Stimulated activated CD4-positive, alpha-beta T cell treated with anti-CD3 and anti-CD28 coated beads, TNF-alpha, amount 100 ng/mL, for 1 hour (primary cell): ENCODE data around the gene OXSR1.
"Not testable (repeated sequence)": the region's sequence is repeated elsewhere in the genome, so short reads cannot be mapped to it uniquely, and the experiment has no call there.

Experiments
- DNase-seq, 3 donors: peaks; one replicate each; pipeline ENCODE4 v3.0.0-alpha.2; 2020; ENCODE audit warnings: low read depth in 3 of 3, low spot score in 1 of 3

OXSR1 gene

DNA sequence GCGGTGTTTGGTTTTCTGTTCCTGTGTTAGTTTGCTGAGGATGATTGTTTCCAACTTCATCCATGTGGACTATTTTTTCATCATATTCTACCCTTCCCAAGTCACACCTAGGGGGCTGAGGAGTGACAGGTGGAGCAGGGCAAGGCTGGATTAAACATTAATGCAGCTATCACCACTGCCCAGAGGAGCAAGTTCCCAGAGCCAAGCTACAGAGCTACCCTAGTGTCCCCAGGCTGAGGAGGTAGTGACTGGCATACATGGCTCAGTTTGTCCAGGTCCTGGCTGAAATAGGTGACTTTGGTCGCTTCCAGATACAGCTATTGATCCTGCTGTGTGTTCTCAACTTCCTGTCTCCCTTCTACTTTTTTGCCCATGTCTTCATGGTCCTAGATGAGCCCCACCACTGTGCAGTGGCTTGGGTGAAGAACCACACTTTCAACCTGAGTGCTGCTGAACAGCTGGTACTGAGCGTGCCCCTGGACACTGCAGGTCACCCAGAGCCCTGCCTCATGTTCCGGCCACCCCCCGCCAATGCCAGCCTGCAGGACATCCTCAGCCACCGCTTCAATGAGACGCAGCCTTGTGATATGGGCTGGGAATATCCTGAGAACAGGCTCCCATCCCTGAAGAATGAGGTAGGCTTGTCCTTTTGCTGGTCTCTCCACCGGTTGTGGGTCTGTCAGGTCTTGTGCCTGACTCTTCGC lies 100.4 kb downstream of the OXSR1 start, which contains the start of gene SLC22A13:
Gene SLC22A13, plus strand, starts transcription at position 209 of the 704 bp plus-strand sequence. Its CDS starts 49 bp downstream, at position 258.
- no peak for DNase-seq

GRCh38 chr3:38266810-38267209 lies 101.5 kb downstream of the OXSR1 start:
- no peak for DNase-seq

DNA sequence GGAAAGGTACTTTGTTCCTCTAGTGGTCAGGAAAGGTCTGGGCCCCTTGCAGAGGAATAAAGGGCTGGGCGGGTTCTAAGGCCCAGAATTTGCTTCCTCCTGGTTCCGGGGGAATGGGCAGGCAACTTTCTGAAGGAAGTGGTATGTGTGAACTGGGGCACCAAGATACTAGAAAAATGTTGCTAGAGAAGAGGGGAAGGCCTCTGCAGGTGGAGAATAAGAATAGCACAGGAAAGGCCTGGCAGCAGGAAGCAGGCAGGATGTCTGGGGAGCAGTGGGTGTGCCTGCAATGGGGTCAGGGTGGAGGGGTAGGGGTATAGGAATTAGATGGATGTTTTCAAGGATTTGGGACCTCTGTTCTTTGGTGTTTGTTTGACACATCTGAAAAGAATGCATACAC lies 102.3 kb downstream of the OXSR1 start:
- no peak for DNase-seq

DNA sequence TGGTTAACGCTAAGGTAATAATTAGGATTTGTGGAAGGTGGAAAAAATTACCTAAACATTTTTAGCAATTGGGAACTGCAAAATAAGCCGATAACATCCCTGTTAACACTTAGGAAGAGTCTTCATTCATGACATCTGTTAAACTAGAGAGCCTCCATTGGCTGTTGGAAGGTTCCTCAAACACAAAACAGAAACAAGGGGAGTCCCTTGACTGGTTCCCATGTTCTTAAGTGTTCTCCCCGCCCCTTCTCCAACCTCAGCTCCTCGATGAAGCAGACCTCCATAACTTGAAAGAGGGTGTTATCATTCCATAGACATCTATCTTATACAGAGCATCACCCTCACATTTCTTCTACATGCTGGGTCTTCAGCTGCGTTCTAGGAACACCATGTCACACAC lies 102.8 kb downstream of the OXSR1 start:
- DNase-seq: no peak

GRCh38 chr3:38268522-38268921 lies 103.2 kb downstream of the OXSR1 start:
- no peak for DNase-seq

GRCh38 chr3:38270606-38271005 lies 105.3 kb downstream of the OXSR1 start:
- DNase-seq: no peak

GRCh38 chr3:38271553-38271952 lies 106.2 kb downstream of the OXSR1 start:
- no peak for DNase-seq

DNA sequence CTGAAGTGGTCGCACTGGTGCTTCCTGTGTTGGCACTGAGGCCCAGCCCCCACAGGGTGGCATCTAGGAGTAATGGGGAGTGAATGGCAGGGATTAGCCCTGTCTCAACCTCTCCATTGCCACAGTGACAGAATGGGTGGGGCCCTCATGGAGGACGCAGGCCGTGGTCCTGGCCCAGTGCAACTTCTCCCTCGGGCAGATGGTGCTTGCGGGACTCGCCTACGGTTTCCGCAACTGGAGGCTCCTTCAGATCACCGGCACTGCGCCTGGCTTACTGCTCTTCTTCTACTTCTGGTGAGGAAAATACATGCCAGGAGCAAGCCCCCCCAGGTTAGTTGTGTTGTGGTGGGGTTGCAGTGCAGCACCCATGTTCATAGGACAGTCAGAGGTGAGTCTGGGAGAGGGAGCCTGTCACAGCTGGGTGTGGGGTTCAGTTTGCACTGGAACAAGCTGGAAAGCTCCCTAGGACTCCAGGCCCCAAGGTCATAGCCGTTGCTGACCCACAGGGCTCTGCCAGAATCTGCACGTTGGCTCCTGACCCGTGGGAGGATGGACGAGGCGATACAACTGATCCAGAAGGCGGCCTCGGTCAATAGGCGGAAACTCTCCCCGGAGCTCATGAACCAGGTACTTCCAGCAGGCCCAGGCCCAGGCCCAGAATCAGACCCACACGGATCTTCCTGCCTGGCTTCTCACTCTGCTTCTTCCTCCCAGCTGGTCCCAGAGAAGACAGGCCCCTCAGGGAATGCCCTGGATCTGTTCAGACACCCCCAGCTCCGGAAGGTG lies 109.7 kb downstream of the OXSR1 start:
- DNase-seq: no peak

- no peak for DNase-seq
These were observed 110.3 kb downstream of the OXSR1 start for GRCh38 chr3:38275658-38276057.

- no peak for DNase-seq
These were observed 111.0 kb downstream of the OXSR1 start for GRCh38 chr3:38276081-38276916.

GRCh38 chr3:38276917-38277630 lies 111.7 kb downstream of the OXSR1 start:
- DNase-seq: no peak

GRCh38 chr3:38278841-38279240 lies 113.5 kb downstream of the OXSR1 start:
- DNase-seq: no peak

- DNase-seq: no peak
These were observed 116.8 kb downstream of the OXSR1 start, which contains the start of gene SLC22A14 for GRCh38 chr3:38281895-38282686. Gene SLC22A14 (plus strand): TSS chr3:38282294. CDS start chr3:38306027, 23,733 bp downstream.

DNA sequence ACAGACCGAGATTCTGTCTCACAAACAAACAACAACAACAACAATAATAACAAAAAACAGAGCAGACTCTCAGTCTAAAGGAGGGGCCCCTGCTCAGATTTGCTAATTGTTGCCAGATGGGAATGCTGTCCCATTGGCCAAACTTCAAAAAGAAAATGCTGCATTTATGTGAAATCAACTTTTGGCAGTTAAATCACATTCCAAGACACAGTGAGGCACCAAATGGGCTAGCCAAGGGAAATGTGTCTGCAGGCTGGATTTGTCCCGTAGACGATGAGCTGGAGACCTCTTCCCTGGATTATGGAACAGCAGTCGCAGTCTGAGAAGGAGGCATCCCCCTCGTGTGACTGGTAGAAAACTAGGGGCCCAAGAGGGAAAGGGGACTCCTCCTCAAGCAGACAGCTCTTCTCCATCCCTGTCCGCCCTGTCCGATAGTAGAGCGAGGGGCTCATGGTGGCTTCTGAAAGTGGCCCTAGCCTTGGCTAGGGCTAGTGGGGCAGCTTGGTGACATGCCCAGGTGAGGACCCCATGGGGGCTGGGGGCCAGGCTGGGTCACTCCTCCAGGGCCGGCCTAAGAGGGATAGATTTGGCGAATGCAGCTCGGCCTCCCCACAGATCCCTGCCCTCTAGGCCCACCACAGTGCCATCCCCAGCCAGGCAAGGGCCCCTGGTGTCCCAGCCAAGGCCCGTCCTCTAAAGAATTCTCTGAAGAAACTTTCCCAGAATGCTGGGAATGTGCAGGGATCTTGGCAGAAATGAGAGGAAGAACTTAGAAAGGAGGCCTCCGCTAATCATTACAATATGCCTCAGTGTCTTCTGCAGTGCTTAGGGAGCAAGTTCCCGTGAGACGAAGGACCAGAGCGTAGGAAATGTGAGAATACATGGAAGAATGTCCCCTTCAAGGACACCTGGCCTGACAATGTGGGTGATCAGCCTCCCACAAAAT lies 118.7 kb downstream of the OXSR1 start:
- no peak for DNase-seq

DNA sequence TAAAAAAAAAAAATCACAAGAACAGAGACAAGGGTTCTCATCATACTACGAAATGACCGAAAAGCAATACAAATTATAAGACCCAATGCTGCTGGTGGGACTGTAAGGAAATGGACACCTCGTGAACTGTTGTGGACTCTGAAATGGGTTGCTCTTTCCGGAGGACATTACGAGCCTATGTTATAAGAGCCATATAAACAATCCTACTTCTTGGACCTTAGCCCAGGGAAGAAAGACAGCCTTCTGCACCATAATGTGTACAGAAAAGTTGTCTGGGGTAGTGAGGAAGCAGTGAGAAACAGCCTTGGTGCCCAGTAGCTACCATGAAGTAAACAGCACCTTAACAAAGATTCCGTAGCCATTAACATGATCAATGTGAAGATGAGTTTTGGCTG lies 119.4 kb downstream of the OXSR1 start:
- no peak for DNase-seq

DNA sequence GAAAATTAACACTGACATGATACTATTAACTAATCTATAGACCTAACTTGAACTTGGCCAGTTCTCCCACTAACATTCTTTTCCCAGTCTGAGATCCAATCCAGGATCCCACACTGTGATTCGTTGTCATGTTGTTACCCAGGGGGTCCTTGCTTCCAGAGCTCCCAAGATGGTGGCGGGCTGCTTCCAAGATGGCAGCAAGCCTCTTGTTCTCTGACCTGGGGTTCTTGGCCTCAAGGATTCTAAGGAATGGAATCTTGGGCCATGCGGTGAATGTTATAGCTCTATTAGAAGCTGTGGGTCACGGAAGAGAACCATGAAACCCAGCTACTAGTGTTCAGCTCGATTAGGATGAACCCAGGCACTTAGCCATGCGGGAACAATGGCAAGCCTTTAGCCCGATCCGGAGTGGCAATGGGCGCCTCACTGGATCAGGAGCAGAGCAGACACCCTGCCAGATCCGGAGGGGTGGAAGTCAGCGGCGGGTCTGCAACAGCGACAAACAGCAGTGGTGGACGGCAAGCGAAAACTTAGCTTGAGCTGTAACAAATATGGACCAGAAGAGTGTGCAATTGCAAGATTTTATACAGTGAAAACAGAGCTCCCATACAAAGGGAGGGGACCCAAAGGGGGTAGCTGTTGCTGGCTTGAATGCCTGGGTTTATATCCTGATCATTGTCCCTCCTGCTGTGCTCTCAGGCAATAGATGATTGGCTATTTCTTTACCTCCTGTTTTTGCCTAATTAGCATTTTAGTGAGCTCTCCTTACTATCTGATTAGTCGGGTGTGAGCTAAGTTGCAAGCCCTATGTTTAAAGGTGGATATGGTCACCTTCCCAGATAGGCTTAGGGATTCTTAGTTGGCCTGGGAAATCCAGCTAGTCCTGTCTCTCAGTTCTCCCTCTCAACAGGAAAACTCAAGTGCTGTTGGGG lies 124.2 kb downstream of the OXSR1 start:
- not testable (repeated sequence) for DNase-seq

DNA sequence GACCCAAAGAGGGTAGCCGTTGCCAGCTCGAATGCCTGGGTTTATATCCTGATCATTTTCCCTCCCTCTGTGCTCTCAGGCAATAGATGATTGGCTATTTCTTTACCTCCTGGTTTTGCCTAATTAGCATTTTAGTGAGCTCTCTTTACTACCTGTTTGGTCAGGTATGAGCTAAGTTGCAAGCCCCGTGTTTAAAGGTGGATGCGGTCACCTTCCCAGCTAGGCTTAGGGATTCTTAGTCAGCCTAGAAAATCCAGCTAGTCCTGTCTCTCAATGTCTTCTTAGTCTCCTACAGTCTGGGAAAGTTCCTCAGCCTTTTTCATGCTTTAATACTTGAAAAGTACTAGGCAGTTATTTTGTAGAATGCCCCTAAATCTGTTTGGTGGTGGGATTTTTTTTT lies 131.7 kb downstream of the OXSR1 start:
- not testable (repeated sequence) for DNase-seq

DNA sequence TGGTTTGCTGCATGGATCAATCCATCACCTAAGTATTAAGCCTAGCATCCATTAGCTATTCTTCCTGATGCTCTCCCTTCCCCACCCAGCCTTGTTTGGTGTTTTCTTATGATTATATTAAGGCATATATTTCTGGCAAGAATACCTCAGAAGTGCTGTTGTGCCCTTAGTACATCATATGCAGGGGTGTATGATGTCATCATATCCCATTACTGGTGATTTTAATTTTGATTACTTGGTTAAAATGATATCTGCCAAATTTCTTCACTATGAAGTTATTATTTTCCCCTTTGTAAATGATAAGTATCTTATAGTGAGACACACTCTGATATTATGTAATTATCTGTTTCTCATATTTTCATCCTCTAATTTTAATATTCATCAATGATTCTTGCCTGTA lies 132.2 kb downstream of the OXSR1 start:
- no peak for DNase-seq
